MCF 10A (cell line): Measurements from ENCODE around the gene ACAT1. TPM values are rescaled to one million over a fixed set of nuclear protein-coding genes. Genes with fewer than 3 reads are reported as not detected.

Source experiments
- BruUV-seq: library from RNA; stranded (reverse); fragments of 400-500 nt; replicated peaks from 2 replicates; lab custom pipeline; 2021; lab: Mats Ljungman, UMichigan
- CTCF ChIA-PET: fragments of 300-600 bp; sonication (Branson Sonifier 250); formaldehyde crosslinking; extraction: SDS; loops from one replicate; lab custom pipeline; 2021; ENCODE audit warnings: antibody characterized with exemption, inconsistent platforms; lab: Yijun Ruan, JAX
- POLR2A ChIA-PET: fragments of 300-600, 350-650 bp; sonication (Branson Sonifier 250); formaldehyde crosslinking; extraction: SDS; loops from one replicate; lab custom pipeline; 2020; ENCODE audit warnings: antibody characterized with exemption, inconsistent platforms; lab: Yijun Ruan, JAX
- DNase-seq: peaks from one replicate; pipeline ENCODE4 v3.0.0-alpha.2; 2018; ENCODE audit not compliant: unreplicated experiment
- H3K27ac Mint-ChIP-seq: one replicate; pipeline ENCODE4 v1.8.0; 2022; ENCODE audit warnings: mild to moderate bottlenecking, low read depth, mixed read lengths; ENCODE audit not compliant: unreplicated experiment
- H3K27me3 Mint-ChIP-seq: one replicate; pipeline ENCODE4 v1.8.0; 2022; ENCODE audit warnings: mixed read lengths; ENCODE audit not compliant: insufficient read depth, unreplicated experiment
- H3K36me3 Mint-ChIP-seq: one replicate; pipeline ENCODE4 v1.8.0; 2022; ENCODE audit warnings: mild to moderate bottlenecking, moderate library complexity, mixed read lengths; ENCODE audit not compliant: insufficient read depth, unreplicated experiment
- H3K4me1 Mint-ChIP-seq: one replicate; pipeline ENCODE4 v1.8.0; 2022; ENCODE audit warnings: mixed read lengths; ENCODE audit not compliant: insufficient read depth, unreplicated experiment
- H3K4me3 Mint-ChIP-seq: one replicate; pipeline ENCODE4 v1.8.0; 2022; ENCODE audit warnings: mild to moderate bottlenecking, moderate library complexity, mixed read lengths; ENCODE audit not compliant: unreplicated experiment
- H3K9me3 Mint-ChIP-seq: one replicate; pipeline ENCODE4 v1.8.0; 2022; ENCODE audit warnings: mixed read lengths; ENCODE audit not compliant: unreplicated experiment
- intact Hi-C: fragments of 100-400 bp; cut with micrococcal nuclease; formaldehyde crosslinking; loops from 2 replicates; pipeline ENCODE4 v1.14.1; 2022
- total RNA-seq: library from RNA; stranded (reverse); gene quantifications from 2 replicates; pipeline ENCODE4 v1.2.3, GENCODE V29; 2022
- TF ChIP-seq, protein P1 (sequence below): fragments of 200-600 bp; IDR thresholded peaks from one replicate; pipeline ENCODE4 v1.8.0; 2022; ENCODE audit warnings: antibody characterized with exemption, mild to moderate bottlenecking; ENCODE audit not compliant: unreplicated experiment

ACAT1 gene
- total RNA-seq, 1 experiment from 2014 or later, result 86.8 TPM

DNA sequence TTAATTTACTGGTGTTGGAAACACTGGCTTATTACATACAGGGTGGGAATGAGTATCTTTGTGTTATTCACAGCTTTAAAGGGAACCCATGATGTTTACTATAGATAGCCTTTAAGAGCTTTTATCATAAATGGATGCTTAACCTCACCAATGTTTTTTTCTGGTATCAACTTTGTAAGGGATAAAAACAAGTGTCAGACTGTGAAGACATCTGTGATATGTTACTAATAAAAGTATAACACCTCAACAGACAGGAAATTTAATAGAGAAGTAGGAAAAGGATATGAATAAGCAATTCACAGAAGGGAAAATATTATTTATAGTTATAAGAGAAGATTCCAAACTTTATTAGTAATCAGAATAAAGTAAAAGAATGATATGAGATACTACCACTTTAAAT lies 46.3 kb downstream of the ACAT1 start:
- BruUV-seq, result no TSS peak
- Mint-ChIP-seq H3K4me1 (no peaks in the 10 kb centered on the region), H3K36me3 (peaks cover 60% of the 10 kb centered on the region), H3K4me3 (no peak overlapping the region), H3K9me3 (no peaks in the 10 kb centered on the region), H3K27ac (no peak overlapping the region), H3K27me3 (no peaks in the 10 kb centered on the region)
- TF ChIP-seq, protein P1, sequence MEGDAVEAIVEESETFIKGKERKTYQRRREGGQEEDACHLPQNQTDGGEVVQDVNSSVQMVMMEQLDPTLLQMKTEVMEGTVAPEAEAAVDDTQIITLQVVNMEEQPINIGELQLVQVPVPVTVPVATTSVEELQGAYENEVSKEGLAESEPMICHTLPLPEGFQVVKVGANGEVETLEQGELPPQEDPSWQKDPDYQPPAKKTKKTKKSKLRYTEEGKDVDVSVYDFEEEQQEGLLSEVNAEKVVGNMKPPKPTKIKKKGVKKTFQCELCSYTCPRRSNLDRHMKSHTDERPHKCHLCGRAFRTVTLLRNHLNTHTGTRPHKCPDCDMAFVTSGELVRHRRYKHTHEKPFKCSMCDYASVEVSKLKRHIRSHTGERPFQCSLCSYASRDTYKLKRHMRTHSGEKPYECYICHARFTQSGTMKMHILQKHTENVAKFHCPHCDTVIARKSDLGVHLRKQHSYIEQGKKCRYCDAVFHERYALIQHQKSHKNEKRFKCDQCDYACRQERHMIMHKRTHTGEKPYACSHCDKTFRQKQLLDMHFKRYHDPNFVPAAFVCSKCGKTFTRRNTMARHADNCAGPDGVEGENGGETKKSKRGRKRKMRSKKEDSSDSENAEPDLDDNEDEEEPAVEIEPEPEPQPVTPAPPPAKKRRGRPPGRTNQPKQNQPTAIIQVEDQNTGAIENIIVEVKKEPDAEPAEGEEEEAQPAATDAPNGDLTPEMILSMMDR, result no peak
- ChIA-PET POLR2A (no interaction called here), CTCF (interaction anchor here (0.6 kb wide), 1 partner anchor 24 kb away, joined by 4 read pairs; no protein-coding TSS in a partner anchor)
- DNase-seq, result no peak
- intact Hi-C loops, result no loop called here

GRCh38 chr11:108170184-108170583 lies 48.8 kb downstream of the ACAT1 start:
- no peak for DNase-seq
- POLR2A ChIA-PET, result no interaction called here
- BruUV-seq, result no TSS peak
- Mint-ChIP-seq H3K27me3 (no peaks in the 10 kb centered on the region), H3K9me3 (no peaks in the 10 kb centered on the region), H3K36me3 (peaks cover 78% of the 10 kb centered on the region), H3K4me3 (no peak overlapping the region), H3K27ac (no peak overlapping the region), H3K4me1 (no peaks in the 10 kb centered on the region)
- intact Hi-C loops, result no loop called here
- TF ChIP-seq, protein P1, result no peak
- CTCF ChIA-PET, result no interaction called here

DNA sequence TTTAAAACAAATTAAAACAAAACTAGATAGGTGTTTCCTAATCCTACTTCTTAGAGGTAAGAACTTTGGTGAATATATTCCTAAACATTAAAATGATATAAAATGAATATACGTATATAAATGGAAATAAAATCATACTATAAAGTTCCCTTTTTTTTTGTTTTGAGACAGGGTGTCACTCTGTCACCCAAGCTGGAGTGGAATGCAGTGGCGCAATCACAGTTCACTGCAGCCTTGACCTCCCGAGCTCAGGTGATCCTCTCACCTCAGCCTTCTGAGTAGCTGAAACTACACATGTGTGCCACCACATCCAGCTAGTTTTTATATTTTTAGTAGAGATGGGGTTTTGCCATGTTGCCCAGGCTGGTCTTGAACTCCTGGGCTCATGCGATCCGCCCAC lies 56.2 kb downstream of the ACAT1 start:
- H3K9me3 Mint-ChIP-seq, result no peaks in the 10 kb centered on the region
- no peak overlapping the region for H3K4me3 Mint-ChIP-seq
- no peaks in the 10 kb centered on the region for H3K27me3 Mint-ChIP-seq
- TF ChIP-seq, protein P1, result no peak
- CTCF ChIA-PET, result interaction anchor here (0.8 to 1.8 kb wide), 2 partner anchors 15 to 29 kb away, joined by 3 to 4 read pairs; no protein-coding TSS in a partner anchor
- BruUV-seq, result no TSS peak
- H3K36me3 Mint-ChIP-seq, result peaks cover 61% of the 10 kb centered on the region
- no peaks in the 10 kb centered on the region for H3K4me1 Mint-ChIP-seq
- POLR2A ChIA-PET, result interaction anchor here (0.5 to 1.0 kb wide), 2 partner anchors 21 to 319 kb away, joined by 3 read pairs; no protein-coding TSS in a partner anchor
- H3K27ac Mint-ChIP-seq, result no peak overlapping the region
- intact Hi-C loops, result no loop called here
- DNase-seq, result no peak

DNA sequence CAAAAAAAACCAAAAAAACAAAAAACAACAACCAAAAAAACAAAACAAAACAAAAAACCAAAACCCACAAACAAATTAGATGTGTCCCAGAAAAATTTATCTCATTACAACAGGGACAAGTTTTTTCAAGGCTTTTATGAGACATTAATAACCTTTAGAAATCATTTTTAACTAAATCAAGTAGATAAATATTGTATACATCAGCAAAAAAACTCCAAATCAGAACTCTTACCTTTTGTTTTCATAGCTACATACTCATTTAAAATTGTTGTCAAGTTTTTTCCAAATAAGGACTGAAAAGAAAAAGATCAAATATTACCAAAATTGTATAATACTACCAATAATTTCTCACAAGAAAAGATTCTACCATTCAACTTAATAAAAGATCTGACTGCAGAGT lies 72.4 kb downstream of the ACAT1 start:
- ChIA-PET POLR2A (interaction anchor here (0.7 to 3.8 kb wide), 3 partner anchors 29 to 100 kb away, joined by 3 to 17 read pairs (median 4); partner anchors contain the start of genes ATM and NPAT), CTCF (interaction anchor here (0.6 to 1.3 kb wide), 2 partner anchors 75 to 218 kb away, joined by 3 read pairs; no protein-coding TSS in a partner anchor)
- H3K36me3 Mint-ChIP-seq, result peaks cover 58% of the 10 kb centered on the region
- H3K27me3 Mint-ChIP-seq, result no peaks in the 10 kb centered on the region
- TF ChIP-seq, protein P1, result no peak
- H3K9me3 Mint-ChIP-seq, result no peaks in the 10 kb centered on the region
- no peak overlapping the region for H3K4me3 Mint-ChIP-seq
- intact Hi-C loops, result no loop called here
- BruUV-seq, result no TSS peak
- DNase-seq, result no peak
- peaks cover 3% of the 10 kb centered on the region for H3K4me1 Mint-ChIP-seq
- H3K27ac Mint-ChIP-seq, result no peak overlapping the region
